B cell (primary cell): Measurements from ENCODE around the gene PYROXD2. TPM values are rescaled to one million over a fixed set of nuclear protein-coding genes. Genes with fewer than 3 reads are reported as not detected.

ENCODE experiments used
- ATAC-seq: fragments of 200-7000 bp; cut with Tn5 transposase; one replicate; pipeline ENCODE4 v1.10.0; 2021; ENCODE audit warnings: low read depth, mild to moderate bottlenecking, moderate number of reproducible peaks, moderate library complexity
- CTCF ChIA-PET: fragments of 350-600 bp; sonication (Branson Sonifier 250); formaldehyde crosslinking; loops from one replicate; lab custom pipeline; 2021; ENCODE audit warnings: antibody characterized with exemption, inconsistent platforms; lab: Charles Lee
- POLR2A ChIA-PET: fragments of 350-600 bp; sonication (Branson Sonifier 250); formaldehyde crosslinking; loops from one replicate; lab custom pipeline; 2021; ENCODE audit warnings: antibody characterized with exemption; lab: Charles Lee
- DNase-seq: peaks from one replicate; pipeline ENCODE4 v3.0.0; 2013
- H2AFZ ChIP-seq: 2 replicates; pipeline ENCODE4 v1.6.1; 2012; ENCODE audit warnings: mild to moderate bottlenecking, low read depth, low read length; ENCODE audit not compliant: insufficient read depth, poor library complexity, severe bottlenecking
- H3K27ac ChIP-seq, 2 donors: 1 replicate in 1 of 2; 2 replicates in 1 of 2; pipeline ENCODE4 v1.5.1; 2012 to 2013; ENCODE audit warnings: low read length in 2 of 2, mild to moderate bottlenecking in 2 of 2, moderate library complexity in 1 of 2
- H3K27me3 ChIP-seq, 4 experiments: fragments of 200-600 bp in 1 of 4; sonication (generic) in 1 of 4; replicated peaks in 1 of 4; 1 replicate in 2 of 4; 2 replicates in 2 of 4; pipeline versions ENCODE4 v1.6.1 to v1.7.0; 2013 to 2016; ENCODE audit warnings: low read length in 3 of 4, mild to moderate bottlenecking in 2 of 4, mixed read lengths in 1 of 4, moderate library complexity in 1 of 4; ENCODE audit not compliant: insufficient read depth in 4 of 4, control insufficient read depth in 3 of 4; ENCODE audit errors: control extremely low read depth in 1 of 4
- H3K36me3 ChIP-seq, 2 experiments: replicated peaks in 1 of 2; 1 replicate in 1 of 2; 2 replicates in 1 of 2; pipeline versions ENCODE4 v1.6.1 to v1.7.1; 2013; ENCODE audit warnings: low read length in 1 of 2; ENCODE audit not compliant: insufficient read depth in 2 of 2, control insufficient read depth in 1 of 2; ENCODE audit errors: control extremely low read depth in 1 of 2, extremely low read depth in 1 of 2
- H3K4me1 ChIP-seq, 2 donors: fragments of 200-600 bp in 1 of 2; sonication (generic) in 1 of 2; 1 replicate in 1 of 2; 2 replicates in 1 of 2; pipeline versions ENCODE4 v1.5.1 to v1.6.1; 2013 to 2017; ENCODE audit warnings: low read length in 2 of 2; ENCODE audit not compliant: control insufficient read depth in 2 of 2, insufficient read depth in 2 of 2
- H3K4me2 ChIP-seq: replicated peaks from 2 replicates; pipeline ENCODE3; 2012; ENCODE audit warnings: mild to moderate bottlenecking, low read depth, low read length; ENCODE audit not compliant: poor library complexity, severe bottlenecking
- H3K4me3 ChIP-seq, 5 experiments: fragments of 200-600 bp in 1 of 5; sonication (generic) in 1 of 5; 1 replicate in 3 of 5; 2 replicates in 2 of 5; pipeline versions ENCODE4 v1.5.1 to v1.7.0; 2011 to 2016; ENCODE audit warnings: low read length in 4 of 5, mild to moderate bottlenecking in 4 of 5, low read depth in 2 of 5, control low read depth in 1 of 5, moderate library complexity in 1 of 5; ENCODE audit not compliant: insufficient read depth in 1 of 5; ENCODE audit errors: control extremely low read depth in 1 of 5, extremely low read depth in 1 of 5
- H3K79me2 ChIP-seq: fragments of 200-600 bp; sonication (generic); one replicate; pipeline ENCODE4 v1.6.0; 2016; ENCODE audit warnings: low read length; ENCODE audit not compliant: control insufficient read depth, insufficient read depth
- H3K9ac ChIP-seq: fragments of 200-600 bp; sonication (generic); 2 replicates; pipeline ENCODE4 v1.6.1; 2017; ENCODE audit warnings: mild to moderate bottlenecking, low read length, moderate library complexity
- H3K9me3 ChIP-seq, 3 donors: one replicate each; pipeline versions ENCODE4 v1.6.1 to v1.7.1; 2013; ENCODE audit warnings: low read length in 2 of 3; ENCODE audit not compliant: control insufficient read depth in 2 of 3, insufficient read depth in 1 of 3; ENCODE audit errors: control extremely low read depth in 1 of 3
- H4K20me1 ChIP-seq: 2 replicates; pipeline ENCODE4 v1.6.0; 2012; ENCODE audit warnings: mild to moderate bottlenecking, low read length; ENCODE audit not compliant: insufficient read depth, control insufficient read depth, poor library complexity, severe bottlenecking
- H3K27ac Mint-ChIP-seq: one replicate; pipeline ENCODE4 v1.8.0; 2021; ENCODE audit warnings: mixed read lengths
- H3K27me3 Mint-ChIP-seq: one replicate; pipeline ENCODE4 v1.8.0; 2021; ENCODE audit warnings: mixed read lengths
- H3K4me1 Mint-ChIP-seq: one replicate; pipeline ENCODE4 v1.8.0; 2021; ENCODE audit warnings: mixed read lengths
- H3K4me3 Mint-ChIP-seq: one replicate; pipeline ENCODE4 v1.8.0; 2021; ENCODE audit warnings: mixed read lengths
- H3K9me3 Mint-ChIP-seq: one replicate; pipeline ENCODE4 v1.8.0; 2022; ENCODE audit warnings: mixed read lengths; ENCODE audit not compliant: insufficient read depth
- EZH2 ChIP-seq: IDR thresholded peaks from 2 replicates; pipeline ENCODE4 v1.6.1; 2012; ENCODE audit warnings: borderline replicate concordance, low read depth, mild to moderate bottlenecking, moderate library complexity, low read length; ENCODE audit not compliant: insufficient read depth, poor library complexity, severe bottlenecking
- WGBS: methylation state at CpG from one replicate; pipeline ENCODE4 v1.1.5; 2013; ENCODE audit warnings: missing lambda C conversion rate; ENCODE audit not compliant: insufficient coverage; 5-methylcytosine and 5-hydroxymethylcytosine counted together
- intact Hi-C: fragments of 100-400 bp; cut with micrococcal nuclease; formaldehyde crosslinking; loops from one replicate; pipeline ENCODE4 v1.10.0; 2022
- polyA plus RNA-seq: library from polyadenylated mRNA; depleted of rRNA; stranded (reverse); fragments of >200 nt; gene quantifications from 2 replicates; pipeline ENCODE4 v1.2.3, GENCODE V29; 2012
- total RNA-seq, 2 donors: library from RNA; stranded (reverse); fragments of 120-200 nt in 1 of 2; gene quantifications; 1 replicate in 1 of 2; 2 replicates in 1 of 2; pipeline versions ENCODE4 v1.2.3 to v1.2.4, GENCODE V29; 2013 to 2022
- TF ChIP-seq, protein P1 (sequence below): fragments of 200-600 bp; IDR thresholded peaks from one replicate; pipeline ENCODE4 v1.8.0; 2022; ENCODE audit warnings: antibody characterized with exemption, mild to moderate bottlenecking

PYROXD2 gene
- total and polyA plus RNA-seq, 2 donors (not counting 1 experiment from before 2014, with no cell fraction given), result 25.1 to 960 TPM

DNA sequence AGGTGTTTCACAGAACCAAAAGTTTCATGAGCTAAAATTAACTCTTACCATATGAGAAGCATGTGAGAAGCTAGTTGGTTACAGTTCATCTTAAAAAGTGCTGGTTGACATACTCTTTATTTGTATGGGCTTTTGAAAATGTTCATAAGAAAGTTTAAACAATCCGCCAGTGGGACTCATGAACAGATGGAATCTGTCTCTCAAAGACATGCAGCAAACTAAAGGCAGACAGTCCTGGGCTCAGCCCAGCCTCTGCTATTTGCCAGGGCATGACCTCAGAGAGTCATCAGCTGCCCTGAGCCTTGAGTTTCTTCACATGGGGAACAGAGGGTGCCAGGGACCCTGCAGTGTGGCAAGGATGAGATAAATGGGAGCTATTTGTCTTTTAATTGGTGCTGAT lies 3.2 kb downstream of the PYROXD2 start:
- H3K4me3 Mint-ChIP-seq, result no peak overlapping the region
- Histone ChIP-seq H3K4me2 (no peak overlapping the region), H3K27me3 (no peaks in the 10 kb centered on the region), H3K36me3 (peaks cover 0 to 9% of the 10 kb centered on the region in 2 experiments), H2AFZ (no peak overlapping the region), H4K20me1 (no peaks in the 10 kb centered on the region), H3K9ac (no peak overlapping the region), H3K9me3 (no peaks in the 10 kb centered on the region), H3K79me2 (no peaks in the 10 kb centered on the region), H3K27ac (no peak overlapping the region), H3K4me1 (peaks cover 13 to 14% of the 10 kb centered on the region in 2 donors), H3K4me3 (no peak overlapping the region)
- H3K9me3 Mint-ChIP-seq, result no peaks in the 10 kb centered on the region
- 100% methylated on average over 1 of the region's 1 CpG for WGBS
- no peak overlapping the region for H3K27ac Mint-ChIP-seq
- TF ChIP-seq, protein P1, sequence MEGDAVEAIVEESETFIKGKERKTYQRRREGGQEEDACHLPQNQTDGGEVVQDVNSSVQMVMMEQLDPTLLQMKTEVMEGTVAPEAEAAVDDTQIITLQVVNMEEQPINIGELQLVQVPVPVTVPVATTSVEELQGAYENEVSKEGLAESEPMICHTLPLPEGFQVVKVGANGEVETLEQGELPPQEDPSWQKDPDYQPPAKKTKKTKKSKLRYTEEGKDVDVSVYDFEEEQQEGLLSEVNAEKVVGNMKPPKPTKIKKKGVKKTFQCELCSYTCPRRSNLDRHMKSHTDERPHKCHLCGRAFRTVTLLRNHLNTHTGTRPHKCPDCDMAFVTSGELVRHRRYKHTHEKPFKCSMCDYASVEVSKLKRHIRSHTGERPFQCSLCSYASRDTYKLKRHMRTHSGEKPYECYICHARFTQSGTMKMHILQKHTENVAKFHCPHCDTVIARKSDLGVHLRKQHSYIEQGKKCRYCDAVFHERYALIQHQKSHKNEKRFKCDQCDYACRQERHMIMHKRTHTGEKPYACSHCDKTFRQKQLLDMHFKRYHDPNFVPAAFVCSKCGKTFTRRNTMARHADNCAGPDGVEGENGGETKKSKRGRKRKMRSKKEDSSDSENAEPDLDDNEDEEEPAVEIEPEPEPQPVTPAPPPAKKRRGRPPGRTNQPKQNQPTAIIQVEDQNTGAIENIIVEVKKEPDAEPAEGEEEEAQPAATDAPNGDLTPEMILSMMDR, result no peak
- no peak for TF ChIP-seq EZH2
- intact Hi-C loops, result no loop called here
- POLR2A ChIA-PET, result interaction anchor here (0.6 kb wide), 1 partner anchor 61 kb away, joined by 3 read pairs; no protein-coding TSS in a partner anchor
- ATAC-seq (no peak), DNase-seq (no peak)
- peaks cover 15% of the 10 kb centered on the region for H3K4me1 Mint-ChIP-seq
- H3K27me3 Mint-ChIP-seq, result no peaks in the 10 kb centered on the region
- CTCF ChIA-PET, result interaction anchor here (0.7 kb wide), 1 partner anchor 13 kb away, joined by 3 read pairs; no protein-coding TSS in a partner anchor

DNA sequence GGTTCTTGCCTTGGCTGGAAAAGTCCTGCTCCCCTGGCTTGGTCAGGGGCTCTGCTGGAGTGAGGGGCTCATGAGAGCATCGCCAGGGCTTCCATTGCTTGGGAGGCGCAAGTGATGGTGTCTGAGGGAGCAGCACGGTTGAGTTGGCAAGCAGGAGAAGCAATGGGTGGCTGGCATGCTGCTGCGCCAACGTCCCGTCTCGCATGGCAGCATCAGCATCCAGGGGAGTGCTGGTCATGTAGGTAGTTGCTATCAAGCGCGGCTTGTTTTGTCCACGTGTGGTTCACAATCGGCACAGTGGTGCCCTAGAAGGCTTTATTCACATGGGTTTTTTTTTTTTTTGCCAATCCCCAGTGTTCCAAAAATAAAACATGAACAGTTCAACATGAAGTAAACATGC lies 3.8 kb downstream of the PYROXD2 start:
- Mint-ChIP-seq H3K4me1 (peaks cover 15% of the 10 kb centered on the region), H3K27me3 (no peaks in the 10 kb centered on the region), H3K4me3 (no peak overlapping the region), H3K9me3 (no peaks in the 10 kb centered on the region), H3K27ac (no peak overlapping the region)
- POLR2A ChIA-PET, result no interaction called here
- no peak overlapping the region for H2AFZ ChIP-seq
- H3K27ac ChIP-seq, result no peak overlapping the region
- H3K4me2 ChIP-seq, result no peak overlapping the region
- peaks cover 0 to 3% of the 10 kb centered on the region in 2 experiments for H3K36me3 ChIP-seq
- H4K20me1 ChIP-seq, result no peaks in the 10 kb centered on the region
- DNase-seq (no peak), ATAC-seq (no peak)
- no peak overlapping the region for H3K4me3 ChIP-seq
- H3K9me3 ChIP-seq, result no peaks in the 10 kb centered on the region
- TF ChIP-seq EZH2, result no peak
- TF ChIP-seq, protein P1, result no peak
- no peaks in the 10 kb centered on the region for H3K27me3 ChIP-seq
- H3K79me2 ChIP-seq, result no peaks in the 10 kb centered on the region
- H3K9ac ChIP-seq, result no peak overlapping the region
- intact Hi-C loops, result no loop called here
- H3K4me1 ChIP-seq, result peaks cover 13 to 14% of the 10 kb centered on the region in 2 donors
- WGBS, result 98% methylated on average over 10 of the region's 11 CpGs
- CTCF ChIA-PET, result interaction anchor here (0.7 kb wide), 1 partner anchor 13 kb away, joined by 3 read pairs; no protein-coding TSS in a partner anchor
